GM12891 (cell line): ENCODE data around the gene RASGRF1.

Experiments used
- POLR2A ChIP-seq: IDR thresholded peaks from 2 replicates; pipeline ENCODE4 v1.6.1; 2011; ENCODE audit warnings: low read depth, low read length, control low read depth
- TAF1 ChIP-seq: IDR thresholded peaks from 2 replicates; pipeline ENCODE4 v1.6.1; 2011; ENCODE audit warnings: low read depth, low read length, control low read depth

DNA sequence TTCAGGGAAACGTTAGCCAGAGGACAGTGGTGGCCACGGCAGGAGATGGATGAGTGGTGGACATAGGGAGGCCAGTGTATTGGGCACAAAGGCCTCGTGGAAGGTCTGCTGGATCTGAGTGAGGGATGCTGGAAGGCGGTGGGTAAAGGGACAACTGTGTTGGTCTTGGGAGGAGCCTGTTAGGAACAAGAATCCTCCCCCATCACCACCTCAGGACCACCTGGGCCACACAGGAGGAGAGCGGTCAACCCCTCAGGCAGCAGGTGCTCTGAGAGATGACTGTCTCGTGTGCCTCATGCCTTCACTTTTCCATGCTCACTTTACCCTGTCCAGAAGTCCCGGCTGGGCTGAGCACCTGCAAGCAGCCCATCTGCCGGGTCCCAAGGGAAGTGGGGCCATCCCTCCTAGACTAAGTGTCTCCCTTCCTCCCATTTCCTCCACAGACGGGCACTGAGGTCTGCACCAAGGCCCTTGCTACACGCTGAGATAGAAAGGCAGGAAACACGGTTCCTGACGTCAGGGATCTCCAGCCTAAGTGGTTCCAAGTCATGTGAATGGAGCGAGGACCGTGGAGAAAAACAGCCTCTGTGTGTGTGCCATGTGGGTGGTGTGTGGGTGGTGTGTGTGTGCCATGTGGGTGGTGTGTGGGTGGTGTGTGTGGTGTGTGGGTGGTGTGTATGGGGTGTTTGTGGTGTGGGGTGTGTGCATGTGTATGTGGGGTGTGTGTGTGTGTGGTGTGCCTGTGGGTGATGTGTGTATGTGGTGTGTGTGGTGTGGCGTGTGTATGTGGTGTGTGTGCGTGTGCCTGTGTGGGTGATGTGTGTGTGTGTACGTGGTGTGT is 97.9 kb downstream of the RASGRF1 start:
- TF ChIP-seq TAF1 (no peak), POLR2A (no peak)
